Measurements from ENCODE around the gene ECD. TPM values are rescaled to one million over a fixed set of nuclear protein-coding genes. Genes with fewer than 3 reads are reported as not detected.

ECD gene
- polyA plus RNA-seq, 1 experiment = 43.9 TPM

GRCh38 chr10:73172867-73173266 is 5.1 kb upstream of the ECD start:
- no peak for TF ChIP-seq CTCF (IDR thresholded peaks at IDR 0.05; ENCODE audit: low read depth, low read length)
- DNase-seq (ENCODE audit: low read depth, low spot score) = no peak
- CTCF ChIA-PET = interaction anchor here (7.8 kb wide), 1 partner anchor 13 kb away, joined by 68 read pairs; no protein-coding TSS in a partner anchor
- Histone ChIP-seq H3K27ac (ENCODE audit: low read depth, low read length) (no peak overlapping the region), H3K9me3 (ENCODE audit: control insufficient read depth, insufficient read depth, low read length) (no peaks in the 10 kb centered on the region), H3K27me3 (ENCODE audit: control insufficient read depth, insufficient read depth, low read length) (no peaks in the 10 kb centered on the region), H3K4me3 (ENCODE audit: low read depth, low read length) (no peak overlapping the region)
- POLR2A ChIA-PET = no interaction called here

GRCh38 chr10:73169320-73169719 is 1.5 kb upstream of the ECD start:
- ChIA-PET CTCF (interaction anchor here (1.0 to 7.8 kb wide), 2 partner anchors 10 to 72 kb away, joined by 3 to 68 read pairs; no protein-coding TSS in a partner anchor), POLR2A (interaction anchor here (0.7 to 2.6 kb wide), 3 partner anchors 14 to 78 kb away, joined by 3 to 26 read pairs (median 4); partner anchors contain the start of genes DNAJC9 and P4HA1)
- Histone ChIP-seq H3K27me3 (ENCODE audit: control insufficient read depth, insufficient read depth, low read length) (no peaks in the 10 kb centered on the region), H3K4me3 (ENCODE audit: low read depth, low read length) (no peak overlapping the region), H3K27ac (ENCODE audit: low read depth, low read length) (no peak overlapping the region), H3K9me3 (ENCODE audit: control insufficient read depth, insufficient read depth, low read length) (no peaks in the 10 kb centered on the region)
- DNase-seq (ENCODE audit: low read depth, low spot score) = no peak
- TF ChIP-seq CTCF (IDR thresholded peaks at IDR 0.05; ENCODE audit: low read depth, low read length) = no peak

GRCh38 chr10:73168465-73168803 is 626 bp upstream of the ECD start:
- peak overlapping the region; percentile 97 for H3K4me3 ChIP-seq (ENCODE audit: low read depth, low read length)
- peak overlapping the region; percentile 71 for H3K27ac ChIP-seq (ENCODE audit: low read depth, low read length)
- no peak for DNase-seq (ENCODE audit: low read depth, low spot score)
- H3K9me3 ChIP-seq (ENCODE audit: control insufficient read depth, insufficient read depth, low read length) = no peaks in the 10 kb centered on the region
- ChIA-PET POLR2A (interaction anchor here (0.7 to 2.6 kb wide), 3 partner anchors 72 to 191 kb away, joined by 3 to 26 read pairs (median 5); partner anchors contain the start of genes CFAP70, DNAJC9 and P4HA1), CTCF (interaction anchor here (1.0 to 7.8 kb wide), 2 partner anchors 9 to 71 kb away, joined by 3 to 68 read pairs; no protein-coding TSS in a partner anchor)
- H3K27me3 ChIP-seq (ENCODE audit: control insufficient read depth, insufficient read depth, low read length) = no peaks in the 10 kb centered on the region
- no peak for TF ChIP-seq CTCF (IDR thresholded peaks at IDR 0.05; ENCODE audit: low read depth, low read length)

GRCh38 chr10:73167458-73167782 is 388 bp downstream of the ECD start:
- H3K27ac ChIP-seq (ENCODE audit: low read depth, low read length) = peak overlapping the region; percentile 98
- ChIA-PET POLR2A (interaction anchor here (2.6 kb wide), 1 partner anchor 71 kb away, joined by 26 read pairs; the partner anchor contains the start of gene P4HA1), CTCF (interaction anchor here (1.0 kb wide), 1 partner anchor 8 kb away, joined by 3 read pairs; no protein-coding TSS in a partner anchor)
- DNase-seq (ENCODE audit: low read depth, low spot score) = no peak
- TF ChIP-seq CTCF (IDR thresholded peaks at IDR 0.05; ENCODE audit: low read depth, low read length) = no peak
- H3K4me3 ChIP-seq (ENCODE audit: low read depth, low read length) = peak overlapping the region; percentile 97
- H3K27me3 ChIP-seq (ENCODE audit: control insufficient read depth, insufficient read depth, low read length) = no peaks in the 10 kb centered on the region
- no peaks in the 10 kb centered on the region for H3K9me3 ChIP-seq (ENCODE audit: control insufficient read depth, insufficient read depth, low read length)

- no peak for DNase-seq (ENCODE audit: low read depth, low spot score)
- TF ChIP-seq CTCF (IDR thresholded peaks at IDR 0.05; ENCODE audit: low read depth, low read length) = no peak
- Histone ChIP-seq H3K9me3 (ENCODE audit: control insufficient read depth, insufficient read depth, low read length) (no peaks in the 10 kb centered on the region), H3K4me3 (ENCODE audit: low read depth, low read length) (peak overlapping the region; percentile 97), H3K27ac (ENCODE audit: low read depth, low read length) (no peak overlapping the region), H3K27me3 (ENCODE audit: control insufficient read depth, insufficient read depth, low read length) (no peaks in the 10 kb centered on the region)
- POLR2A ChIA-PET = interaction anchor here (2.6 kb wide), 1 partner anchor 71 kb away, joined by 26 read pairs; the partner anchor contains the start of gene P4HA1
- CTCF ChIA-PET = interaction anchor here (1.0 kb wide), 1 partner anchor 8 kb away, joined by 3 read pairs; no protein-coding TSS in a partner anchor
These were observed 836 bp downstream of the ECD start for GRCh38 chr10:73166972-73167371.

Measured in AG04450 (cell line).